GM18499 (cell line): ENCODE data around the gene C9.
A peak's percentile ranks its signal among the peaks of the same experiment; 100 is the strongest.
"Not testable (repeated sequence)": the region's sequence is repeated elsewhere in the genome, so short reads cannot be mapped to it uniquely, and the experiment has no call there.

Experiments
- ATAC-seq: cut with Tn5 transposase; IDR thresholded peaks from one replicate; pipeline ENCODE4 v1.9.1; 2021; ENCODE audit warnings: moderate number of reproducible peaks; ENCODE audit not compliant: insufficient read depth, unreplicated experiment

The C9 gene

GRCh38 chr5:39270225-39270848, 94.0 kb downstream of the C9 start:
- ATAC-seq = peak; percentile 86

- no peak for ATAC-seq
These were observed 97.1 kb downstream of the C9 start for GRCh38 chr5:39267186-39267585.

- no peak for ATAC-seq
These were observed 97.9 kb downstream of the C9 start for GRCh38 chr5:39266442-39266841.

GRCh38 chr5:39264528-39264927, 99.8 kb downstream of the C9 start:
- ATAC-seq = peak; percentile 83

GRCh38 chr5:39262981-39263380, 101.3 kb downstream of the C9 start:
- ATAC-seq = no peak

GRCh38 chr5:39260095-39260494, 104.2 kb downstream of the C9 start:
- ATAC-seq = no peak

- ATAC-seq = no peak
These were observed 106.7 kb downstream of the C9 start for GRCh38 chr5:39257554-39257953.

GRCh38 chr5:39256477-39257235, 107.6 kb downstream of the C9 start:
- ATAC-seq = no peak

GRCh38 chr5:39255406-39255805, 108.9 kb downstream of the C9 start:
- ATAC-seq = no peak

- no peak for ATAC-seq
These were observed 109.6 kb downstream of the C9 start for GRCh38 chr5:39254671-39255070.

- no peak for ATAC-seq
These were observed 111.1 kb downstream of the C9 start for GRCh38 chr5:39253196-39253595.

GRCh38 chr5:39249564-39250274, 114.6 kb downstream of the C9 start:
- ATAC-seq = no peak

- ATAC-seq = no peak
These were observed 115.2 kb downstream of the C9 start for GRCh38 chr5:39249069-39249468.

GRCh38 chr5:39240750-39241149, 123.5 kb downstream of the C9 start:
- ATAC-seq = no peak

- ATAC-seq = no peak
These were observed 125.8 kb downstream of the C9 start for GRCh38 chr5:39238366-39239105.

- no peak for ATAC-seq
These were observed 127.6 kb downstream of the C9 start for GRCh38 chr5:39236718-39237117.

GRCh38 chr5:39235648-39236047, 128.6 kb downstream of the C9 start:
- ATAC-seq = no peak

GRCh38 chr5:39234494-39234893, 129.8 kb downstream of the C9 start:
- not testable (repeated sequence) for ATAC-seq
